ENCODE measurements around the gene ABCG1.
"Not testable (repeated sequence)": the region's sequence is repeated elsewhere in the genome, so short reads cannot be mapped to it uniquely, and the experiment has no call there.

The ABCG1 gene

DNA sequence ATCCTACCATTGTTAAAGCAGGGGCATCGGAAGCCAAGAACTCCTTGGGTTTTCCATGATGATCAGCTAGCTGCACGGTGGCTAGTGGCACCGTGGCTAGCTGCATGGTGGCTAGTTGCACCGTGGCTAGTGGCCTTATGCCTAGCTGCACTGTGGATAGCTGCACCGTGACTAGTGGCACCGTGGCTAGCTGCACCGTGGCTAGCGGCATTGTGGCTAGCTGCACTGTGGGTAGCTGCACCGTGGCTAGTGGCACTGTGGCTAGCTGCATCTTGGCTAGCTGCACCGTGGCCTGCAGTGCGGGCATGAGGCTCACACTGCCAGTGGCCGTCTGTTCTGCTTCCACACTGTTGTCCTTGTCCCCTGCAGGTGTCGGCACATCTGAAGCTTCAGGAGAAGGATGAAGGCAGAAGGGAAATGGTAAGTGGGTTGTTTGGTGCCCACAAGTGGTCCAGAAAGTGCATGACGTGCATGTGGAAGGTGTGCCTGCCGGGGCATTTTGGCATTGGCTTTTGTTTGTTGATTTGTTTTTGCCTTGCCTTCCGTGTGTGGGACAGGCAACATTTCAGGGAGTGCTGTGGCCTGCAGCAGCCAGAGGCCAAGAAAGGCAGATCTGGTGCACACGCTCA lies 57.7 kb downstream of the ABCG1 start:
- DNase-seq: no peak

DNA sequence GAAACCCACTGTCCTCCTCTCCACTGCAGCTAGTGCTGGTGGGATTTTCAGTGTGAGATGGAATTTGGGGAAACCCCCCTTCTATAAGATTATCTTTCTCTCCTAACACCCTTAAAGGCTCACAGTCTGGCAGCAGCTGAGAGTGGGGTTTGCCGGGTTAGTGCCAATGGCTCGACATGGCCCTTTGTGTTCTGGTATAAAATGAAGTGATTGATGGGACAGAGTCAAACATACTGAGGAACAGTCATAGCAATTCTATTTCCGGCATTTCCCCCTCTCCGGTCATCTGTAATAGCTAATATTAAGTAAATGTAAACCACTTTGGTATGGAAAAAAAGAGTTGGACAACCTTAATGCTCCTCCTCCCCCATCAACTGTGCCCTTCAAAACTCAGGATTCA lies 58.7 kb downstream of the ABCG1 start:
- no peak for DNase-seq

DNA sequence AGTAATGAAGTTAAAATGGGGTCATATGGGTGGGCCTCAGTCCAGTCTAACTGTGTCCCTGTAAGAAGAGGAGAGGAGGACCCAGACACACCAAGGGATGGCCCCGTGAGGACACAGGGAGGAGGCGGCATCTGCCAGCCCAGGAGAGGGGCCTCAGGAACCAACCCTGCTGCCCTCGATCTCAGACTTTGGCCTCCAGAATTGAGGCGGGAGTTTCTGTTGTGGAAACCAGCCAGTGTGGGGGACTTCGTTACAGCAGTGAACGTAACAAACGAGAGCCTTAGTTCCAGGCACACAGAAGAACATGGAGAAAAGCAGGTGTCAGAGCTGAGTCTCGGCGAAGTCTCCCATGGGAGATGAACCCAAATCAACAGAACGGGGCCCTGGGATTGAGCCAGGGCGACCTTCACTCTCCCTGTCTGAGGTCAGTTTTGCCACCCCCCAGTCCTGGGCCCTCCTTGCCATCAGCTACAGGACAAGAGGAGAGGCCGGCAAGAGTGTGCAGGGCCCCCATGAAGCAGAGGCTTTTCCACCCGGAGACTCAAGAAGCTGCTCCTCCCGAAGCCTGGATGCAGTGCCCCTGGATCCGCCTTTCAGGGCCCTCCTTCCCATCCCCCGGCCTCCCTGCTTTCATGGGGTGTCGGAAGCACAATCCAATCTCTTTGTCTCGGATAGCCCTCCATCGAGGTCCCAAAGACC lies 59.7 kb downstream of the ABCG1 start:
- DNase-seq: no peak

GRCh38 chr21:42279341-42279871 lies 60.5 kb downstream of the ABCG1 start:
- no peak for DNase-seq

DNA sequence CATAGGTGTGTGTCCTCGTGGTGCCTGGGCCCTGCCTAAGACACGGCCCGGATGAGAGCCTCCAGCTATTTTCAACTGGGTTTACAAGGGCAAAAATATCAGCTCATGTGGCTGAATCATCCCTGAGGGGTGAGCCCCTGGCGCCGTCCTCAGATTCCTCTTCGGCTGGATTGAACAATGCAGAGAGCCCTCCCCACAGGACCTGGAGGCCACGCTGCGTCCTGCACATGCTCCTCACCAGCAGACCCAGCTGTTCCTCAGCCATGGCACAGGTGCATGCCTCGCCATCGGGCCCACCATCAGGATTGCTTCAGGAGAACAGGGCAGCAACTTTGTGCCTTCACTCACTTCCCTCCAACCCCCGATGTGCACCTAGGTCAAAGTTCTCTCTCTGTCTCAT lies 60.9 kb downstream of the ABCG1 start:
- DNase-seq: no peak

DNA sequence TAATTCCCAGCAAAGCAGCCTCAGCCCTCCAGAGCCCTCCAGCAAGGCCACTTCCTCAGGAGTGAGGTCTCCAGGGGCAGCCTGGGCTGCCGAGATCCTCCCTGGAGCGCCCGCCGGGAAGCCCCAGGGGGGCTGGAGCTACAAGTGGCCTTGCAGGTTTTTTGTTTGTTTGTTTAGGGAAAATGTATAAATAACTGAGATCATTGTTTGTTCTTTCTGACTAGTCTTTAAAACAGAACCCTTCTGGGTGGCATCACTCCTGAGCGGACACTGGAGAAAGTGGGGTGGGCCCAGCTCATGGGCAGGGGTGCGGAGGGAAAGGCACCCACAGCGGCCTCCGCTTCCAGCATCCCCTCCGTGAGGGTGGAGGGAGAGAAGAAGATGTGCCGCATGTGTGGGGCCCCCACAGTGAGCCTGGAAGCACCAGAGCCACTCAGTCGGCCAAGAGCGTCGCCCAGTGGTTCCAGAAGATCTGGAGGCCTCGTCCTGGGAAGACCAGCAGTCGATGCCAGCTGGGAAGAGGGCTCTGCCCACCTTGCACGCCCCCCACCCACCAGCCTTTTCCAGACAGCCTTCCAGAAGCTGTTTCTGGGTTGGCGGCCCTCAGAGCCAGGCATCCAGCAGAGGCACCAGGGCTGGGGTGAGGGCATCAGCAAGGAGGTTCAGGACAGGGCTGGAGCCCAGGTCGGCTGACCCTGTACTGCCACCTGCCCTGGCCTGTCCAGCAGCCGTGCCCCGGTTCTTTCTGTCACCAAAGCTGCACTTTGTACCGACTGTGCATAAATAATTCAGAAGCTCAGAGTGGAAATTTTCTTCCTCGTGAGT lies 61.6 kb downstream of the ABCG1 start:
- no peak for DNase-seq

DNA sequence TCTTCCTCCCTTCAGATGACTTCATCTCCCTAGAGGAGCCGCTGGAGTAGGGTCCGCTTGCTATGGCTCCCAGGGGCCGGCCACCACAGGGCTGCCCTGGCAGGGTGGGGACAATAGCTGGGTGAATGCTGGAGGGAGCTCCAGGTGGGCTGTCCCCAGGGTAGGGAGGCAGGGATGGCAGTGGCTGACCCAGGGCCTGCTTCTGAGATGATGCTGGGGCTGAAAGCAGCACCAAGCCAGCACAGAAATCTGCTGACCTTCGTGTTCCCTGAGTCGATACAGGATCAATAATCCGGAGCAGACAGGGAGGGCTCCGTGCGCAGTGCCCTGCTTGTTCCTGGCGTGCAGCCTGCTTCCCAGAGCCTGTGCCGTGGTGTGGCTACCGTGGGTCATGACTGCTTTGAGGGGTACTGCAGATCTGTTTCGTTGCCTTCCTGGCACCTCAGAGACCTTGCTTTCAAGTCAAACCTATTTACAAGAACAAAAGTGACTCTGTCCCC lies 62.3 kb downstream of the ABCG1 start:
- DNase-seq: no peak

GRCh38 chr21:42282021-42282420 lies 63.1 kb downstream of the ABCG1 start:
- DNase-seq: no peak

- DNase-seq: no peak
Observed at GRCh38 chr21:42282715-42283114, 63.8 kb downstream of the ABCG1 start.

DNA sequence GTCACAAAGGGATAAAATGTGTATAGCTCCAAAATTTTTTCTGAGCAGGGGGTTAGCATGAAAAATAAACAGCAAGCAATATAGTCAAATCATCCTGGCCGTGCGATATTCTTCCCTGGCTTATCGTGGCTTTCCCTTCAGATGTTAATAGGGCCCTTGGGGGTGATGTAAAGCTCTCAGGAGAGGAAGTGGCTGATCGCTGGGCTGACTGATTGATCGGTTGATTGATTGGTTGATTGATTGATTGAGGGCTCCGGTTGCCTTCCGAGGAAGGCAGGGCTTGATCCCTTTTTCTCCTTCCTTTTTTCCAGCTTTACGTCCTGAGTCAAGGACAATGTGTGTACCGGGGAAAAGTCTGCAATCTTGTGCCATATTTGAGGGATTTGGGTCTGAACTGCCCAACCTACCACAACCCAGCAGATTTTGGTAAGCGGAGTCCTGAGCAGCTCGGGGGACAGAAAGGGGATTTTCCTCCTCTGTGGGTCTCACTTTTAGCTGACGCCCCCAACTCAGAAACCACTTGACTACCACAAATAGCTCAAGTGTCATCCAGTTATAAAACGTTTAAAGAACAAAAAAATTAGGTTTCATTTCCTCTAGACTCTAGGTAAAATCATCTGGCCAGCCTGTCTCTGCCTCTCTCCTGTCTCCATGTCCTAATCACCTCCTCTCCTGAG lies 66.8 kb downstream of the ABCG1 start:
- DNase-seq: no peak

GRCh38 chr21:42286416-42286815 lies 67.5 kb downstream of the ABCG1 start:
- DNase-seq: no peak

DNA sequence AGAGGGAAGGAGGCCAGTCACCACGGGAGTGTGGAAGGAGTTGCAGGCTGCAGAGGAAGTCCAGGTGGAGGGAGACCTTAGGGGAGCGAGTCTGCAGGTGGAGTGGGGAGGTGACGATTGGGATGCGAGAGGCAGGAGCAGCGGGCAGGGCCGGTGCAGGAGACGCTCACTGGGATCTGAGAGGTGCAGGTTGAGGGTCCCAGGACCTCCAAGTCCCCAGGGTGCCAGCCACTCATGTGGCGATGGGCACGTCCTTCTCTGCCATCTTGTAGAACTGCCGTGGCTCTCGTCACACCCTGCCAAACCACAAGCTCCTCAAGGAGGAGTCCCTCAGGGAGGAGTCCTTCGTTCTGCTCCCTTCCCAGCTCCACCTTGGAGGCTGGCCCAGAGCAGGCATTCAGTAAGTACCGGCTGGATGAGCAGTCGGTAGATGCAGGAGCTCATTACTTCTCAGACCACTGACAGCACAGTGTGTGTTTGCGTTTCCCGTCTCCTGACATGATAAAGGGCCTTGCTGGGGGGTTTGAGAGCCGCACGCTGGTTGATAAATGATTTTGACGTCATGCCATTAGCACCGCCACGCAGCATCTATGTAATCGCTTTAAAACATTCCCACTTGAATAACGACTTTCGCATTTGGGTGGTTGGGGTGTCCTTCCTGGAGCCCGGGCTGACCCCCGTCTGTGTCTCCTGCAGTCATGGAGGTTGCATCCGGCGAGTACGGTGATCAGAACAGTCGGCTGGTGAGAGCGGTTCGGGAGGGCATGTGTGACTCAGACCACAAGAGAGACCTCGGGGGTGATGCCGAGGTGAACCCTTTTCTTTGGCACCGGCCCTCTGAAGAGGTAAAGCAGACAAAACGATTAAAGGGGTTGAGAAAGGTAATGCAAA lies 68.5 kb downstream of the ABCG1 start:
- DNase-seq: no peak

GRCh38 chr21:42288962-42289361 lies 70.0 kb downstream of the ABCG1 start:
- DNase-seq: no peak

GRCh38 chr21:42289926-42290325 lies 71.0 kb downstream of the ABCG1 start:
- no peak for DNase-seq

- no peak for DNase-seq
Observed at GRCh38 chr21:42290505-42290904, 71.6 kb downstream of the ABCG1 start.

- DNase-seq: no peak
Observed at GRCh38 chr21:42291003-42291750, 72.2 kb downstream of the ABCG1 start.

DNA sequence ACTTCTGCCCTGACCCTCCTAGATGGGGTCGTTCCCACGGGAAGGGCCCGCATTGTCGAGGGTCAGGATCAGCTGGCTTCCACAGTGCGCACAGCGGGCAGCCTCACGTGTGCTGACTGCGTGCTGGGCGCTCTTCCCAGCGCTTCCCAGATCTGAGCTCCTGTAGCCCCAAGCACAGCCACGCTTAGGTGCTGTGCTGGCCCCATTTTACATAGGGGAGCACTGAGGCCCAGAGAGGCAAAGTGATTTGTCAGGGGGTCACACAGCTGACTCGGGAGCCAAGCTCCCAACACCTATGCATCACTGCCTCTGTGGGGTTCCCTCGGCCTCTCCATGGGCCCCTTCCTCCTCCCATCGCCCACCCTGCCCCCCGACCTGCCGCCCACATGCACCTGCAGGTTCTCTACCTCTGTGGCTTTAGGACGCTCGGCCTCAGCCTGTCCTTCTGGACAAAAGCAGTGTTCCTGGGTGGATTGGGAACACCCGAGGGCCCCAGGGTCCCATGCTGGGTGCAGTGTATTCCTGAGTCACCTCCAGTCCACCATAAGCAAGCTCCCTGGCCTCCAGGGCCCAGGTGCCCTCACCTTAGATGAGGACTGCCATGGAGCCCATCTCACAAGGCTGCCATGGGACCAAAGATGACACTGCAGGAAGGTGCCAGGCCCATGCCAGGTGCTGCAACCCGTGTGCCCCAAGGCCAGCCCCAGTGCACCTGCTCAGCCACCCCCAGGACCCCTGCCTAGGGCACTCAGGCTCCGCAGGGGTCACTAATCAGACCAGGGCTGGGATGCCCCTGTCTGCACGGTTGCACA lies 73.0 kb downstream of the ABCG1 start:
- DNase-seq: no peak

DNA sequence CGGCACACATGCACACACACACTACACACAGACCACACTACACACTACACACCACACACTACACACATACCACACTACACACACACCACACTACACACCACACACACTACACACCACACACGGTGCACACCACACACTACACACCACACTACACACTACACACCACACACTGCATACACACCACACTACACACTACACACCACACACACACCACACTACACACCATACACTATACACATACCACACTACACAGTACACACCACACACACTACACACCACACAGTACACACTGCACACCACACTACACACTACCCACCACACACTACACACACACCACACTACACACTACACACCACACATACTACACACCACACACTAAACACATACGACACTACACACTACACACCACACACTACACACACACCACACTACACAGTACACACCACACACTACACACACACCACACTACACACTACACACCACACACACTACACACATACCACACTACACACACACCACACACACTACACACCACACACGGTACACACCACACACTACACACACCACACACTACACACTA lies 73.7 kb downstream of the ABCG1 start:
- DNase-seq: not testable (repeated sequence)

GRCh38 chr21:42293649-42294272 lies 74.8 kb downstream of the ABCG1 start:
- DNase-seq: no peak

Data from activated effector memory CD4-positive, alpha-beta T cell treated with anti-CD3 and anti-CD28 coated beads, Interleukin-2, amount 50 U/mL, for 16 hours (primary cell).